Tibial nerve (tissue), 4 donors: ENCODE measurements around the gene GABRR1. TPM values are rescaled to one million over a fixed set of nuclear protein-coding genes. Genes with fewer than 3 reads are reported as not detected.

Experiments used
- DNase-seq, 2 donors: peaks; one replicate each; pipeline ENCODE4 v3.0.0-alpha.2; 2019; ENCODE audit warnings: low spot score in 2 of 2
- H3K27ac ChIP-seq, 4 donors: fragments of 200-600 bp; sonication (generic) in 3 of 4; one replicate each; pipeline ENCODE4 v1.5.1; 2017 to 2019; ENCODE audit warnings: mild to moderate bottlenecking in 1 of 4
- H3K27me3 ChIP-seq, 2 donors: fragments of 200-600 bp; sonication (generic) in 1 of 2; one replicate each; pipeline versions ENCODE4 v1.5.1 to v1.6.0; 2017 to 2019
- H3K36me3 ChIP-seq, 3 donors: fragments of 200-600 bp; sonication (generic); one replicate each; pipeline ENCODE4 v1.5.1; 2018 to 2019
- H3K4me1 ChIP-seq, 4 donors: fragments of 200-600 bp; sonication (generic) in 3 of 4; one replicate each; pipeline ENCODE4 v1.5.1; 2017 to 2019
- H3K4me3 ChIP-seq, 4 donors: fragments of 200-600 bp; sonication (generic) in 3 of 4; one replicate each; pipeline ENCODE4 v1.5.1; 2017 to 2019; ENCODE audit warnings: mild to moderate bottlenecking in 1 of 4, moderate library complexity in 1 of 4
- H3K9me3 ChIP-seq, 4 donors: fragments of 200-600 bp; sonication (generic) in 3 of 4; one replicate each; pipeline ENCODE4 v1.5.1; 2017 to 2019
- CTCF ChIP-seq, 5 experiments: fragments of 200-600 bp in 3 of 5; fragments of 450-650 bp in 2 of 5; sonication (generic) in 3 of 5; IDR thresholded peaks; one replicate each; pipeline ENCODE4 v1.5.1; 2016 to 2019; ENCODE audit warnings: antibody characterized with exemption in 5 of 5, mild to moderate bottlenecking in 3 of 5, moderate library complexity in 2 of 5
- EP300 ChIP-seq, 2 donors: sonication (generic); formaldehyde crosslinking; IDR thresholded peaks; one replicate each; pipeline ENCODE4 v1.6.1; 2017; ENCODE audit warnings: antibody characterized with exemption in 2 of 2, mild to moderate bottlenecking in 1 of 2
- POLR2A ChIP-seq, 2 donors: fragments of 450-650 bp; IDR thresholded peaks; one replicate each; pipeline ENCODE4 v1.6.1; 2017; ENCODE audit warnings: antibody characterized with exemption in 2 of 2, mild to moderate bottlenecking in 2 of 2, moderate library complexity in 2 of 2
- WGBS, 2 donors: methylation state at CpG; one replicate each; pipeline ENCODE4 v1.1.5; 2018; 5-methylcytosine and 5-hydroxymethylcytosine counted together
- total RNA-seq, 4 donors: library from RNA; depleted of rRNA; stranded (reverse); fragments of >200 nt; gene quantifications; one replicate each; pipeline ENCODE4 v1.1.0, GENCODE V29; 2016

The GABRR1 gene
- total RNA-seq, 4 donors from 2014 or later: not detected

- Histone ChIP-seq H3K4me3 (no peak overlapping the region), H3K4me1 (no peaks in the 10 kb centered on the region), H3K27me3 (no peaks in the 10 kb centered on the region), H3K27ac (no peak overlapping the region), H3K36me3 (no peaks in the 10 kb centered on the region), H3K9me3 (no peaks in the 10 kb centered on the region)
- 68 to 77% methylated on average over 4 of the region's 4 CpGs for WGBS, 2 donors
- no peak for DNase-seq
- TF ChIP-seq EP300 (IDR thresholded peaks at IDR 0.05): no peak
- no peak for TF ChIP-seq POLR2A (IDR thresholded peaks at IDR 0.05)
- TF ChIP-seq CTCF (IDR thresholded peaks at IDR 0.05): no peak
Observed at GRCh38 chr6:89257781-89258180, 40.6 kb upstream of the GABRR1 start.

GRCh38 chr6:89257346-89257745, 40.2 kb upstream of the GABRR1 start:
- DNase-seq: no peak
- H3K27me3 ChIP-seq: no peaks in the 10 kb centered on the region
- no peak overlapping the region for H3K4me3 ChIP-seq
- no peaks in the 10 kb centered on the region for H3K4me1 ChIP-seq
- H3K36me3 ChIP-seq: no peaks in the 10 kb centered on the region
- H3K9me3 ChIP-seq: no peaks in the 10 kb centered on the region
- no peak for TF ChIP-seq POLR2A (IDR thresholded peaks at IDR 0.05)
- TF ChIP-seq EP300 (IDR thresholded peaks at IDR 0.05): no peak
- TF ChIP-seq CTCF (IDR thresholded peaks at IDR 0.05): no peak
- H3K27ac ChIP-seq: no peak overlapping the region
- 84 to 85% methylated on average over 6 of the region's 6 CpGs for WGBS, 2 donors

GRCh38 chr6:89255417-89255816, 38.3 kb upstream of the GABRR1 start:
- H3K4me1 ChIP-seq: no peaks in the 10 kb centered on the region
- no peaks in the 10 kb centered on the region for H3K9me3 ChIP-seq
- TF ChIP-seq EP300 (IDR thresholded peaks at IDR 0.05): no peak
- no peak overlapping the region for H3K27ac ChIP-seq
- H3K4me3 ChIP-seq: no peak overlapping the region
- no peaks in the 10 kb centered on the region for H3K36me3 ChIP-seq
- DNase-seq: no peak
- H3K27me3 ChIP-seq: no peaks in the 10 kb centered on the region
- 92 to 93% methylated on average over 4 of the region's 4 CpGs for WGBS, 2 donors

- H3K27ac ChIP-seq: no peak overlapping the region
- H3K36me3 ChIP-seq: no peaks in the 10 kb centered on the region
- no peak overlapping the region for H3K4me3 ChIP-seq
- H3K9me3 ChIP-seq: no peaks in the 10 kb centered on the region
- TF ChIP-seq CTCF (IDR thresholded peaks at IDR 0.05): no peak
- TF ChIP-seq POLR2A (IDR thresholded peaks at IDR 0.05): no peak
- no peaks in the 10 kb centered on the region for H3K4me1 ChIP-seq
- DNase-seq: no peak
- H3K27me3 ChIP-seq: no peaks in the 10 kb centered on the region
Observed at GRCh38 chr6:89254569-89254968, 37.4 kb upstream of the GABRR1 start.

GRCh38 chr6:89252907-89253306, 35.7 kb upstream of the GABRR1 start:
- Histone ChIP-seq H3K27ac (no peak overlapping the region), H3K36me3 (no peaks in the 10 kb centered on the region), H3K4me1 (no peaks in the 10 kb centered on the region), H3K9me3 (no peaks in the 10 kb centered on the region), H3K27me3 (no peaks in the 10 kb centered on the region), H3K4me3 (no peak overlapping the region)
- no peak for DNase-seq
- no peak for TF ChIP-seq EP300 (IDR thresholded peaks at IDR 0.05)
- TF ChIP-seq CTCF (IDR thresholded peaks at IDR 0.05): no peak
- TF ChIP-seq POLR2A (IDR thresholded peaks at IDR 0.05): no peak
- WGBS, 2 donors: 77 to 83% methylated on average over 2 of the region's 2 CpGs

- no peak overlapping the region for H3K27ac ChIP-seq
- no peaks in the 10 kb centered on the region for H3K36me3 ChIP-seq
- TF ChIP-seq POLR2A (IDR thresholded peaks at IDR 0.05): no peak
- TF ChIP-seq EP300 (IDR thresholded peaks at IDR 0.05): no peak
- no peak for TF ChIP-seq CTCF (IDR thresholded peaks at IDR 0.05)
- no peak for DNase-seq
- H3K9me3 ChIP-seq: no peaks in the 10 kb centered on the region
- H3K4me1 ChIP-seq: no peaks in the 10 kb centered on the region
- H3K4me3 ChIP-seq: no peak overlapping the region
- no peaks in the 10 kb centered on the region for H3K27me3 ChIP-seq
- 94 to 95% methylated on average over 10 of the region's 10 CpGs for WGBS, 2 donors
Observed at GRCh38 chr6:89251976-89252375, 34.8 kb upstream of the GABRR1 start.
